Peyer's patch (tissue), 4 donors: Measurements from ENCODE around the gene E2F2. TPM values are rescaled to one million over a fixed set of nuclear protein-coding genes. Genes with fewer than 3 reads are reported as not detected.

Experiments used
- DNase-seq, 3 donors: peaks; one replicate each; pipeline ENCODE4 v3.0.0-alpha.2; 2017 to 2019
- H3K27ac ChIP-seq, 4 donors: fragments of 200-600 bp; sonication (generic); one replicate each; pipeline ENCODE4 v1.5.1; 2016 to 2019
- H3K27me3 ChIP-seq, 2 donors: fragments of 200-600 bp; sonication (generic); one replicate each; pipeline ENCODE4 v1.5.1; 2019
- H3K36me3 ChIP-seq, 3 donors: fragments of 200-600 bp; sonication (generic); one replicate each; pipeline ENCODE4 v1.5.1; 2016 to 2019
- H3K4me1 ChIP-seq, 4 donors: fragments of 200-600 bp; sonication (generic); one replicate each; pipeline ENCODE4 v1.5.1; 2016 to 2019
- H3K4me3 ChIP-seq, 4 donors: fragments of 200-600 bp; sonication (generic); 1 replicate in 3 of 4; 2 replicates in 1 of 4; pipeline ENCODE4 v1.5.1; 2016 to 2019; ENCODE audit warnings: mild to moderate bottlenecking in 1 of 4
- H3K9me3 ChIP-seq, 4 donors: fragments of 200-600 bp; sonication (generic); one replicate each; pipeline ENCODE4 v1.5.1; 2016 to 2019; ENCODE audit warnings: mild to moderate bottlenecking in 1 of 4
- POLR2A ChIP-seq, 2 donors: fragments of 450-650 bp; IDR thresholded peaks; one replicate each; pipeline ENCODE4 v1.5.1; 2017; ENCODE audit warnings: antibody characterized with exemption in 2 of 2, mild to moderate bottlenecking in 2 of 2, moderate library complexity in 2 of 2
- total RNA-seq, 4 donors: library from RNA; depleted of rRNA; stranded (reverse); fragments of >200 nt; gene quantifications; one replicate each; pipeline ENCODE4 v1.1.0, GENCODE V29; 2016
- TF ChIP-seq, protein P1 (sequence below), 6 experiments: fragments of 450-650 bp in 4 of 6; fragments of 200-600 bp in 2 of 6; sonication (generic) in 1 of 6; IDR thresholded peaks; one replicate each; pipeline ENCODE4 v1.5.1; 2017 to 2019; ENCODE audit warnings: antibody characterized with exemption in 6 of 6, mild to moderate bottlenecking in 3 of 6, moderate library complexity in 1 of 6

Gene E2F2
- total RNA-seq, 4 donors from 2014 or later: 6.8 to 16.4 (median 13.6) TPM

GRCh38 chr1:23539698-23540266 is 8.7 kb upstream of the E2F2 start:
- Histone ChIP-seq H3K9me3 (no peaks in the 10 kb centered on the region), H3K27ac (peak overlapping the region in 2 of 4 donors; percentile 1 to 42), H3K27me3 (no peaks in the 10 kb centered on the region), H3K36me3 (no peaks in the 10 kb centered on the region), H3K4me1 (peaks cover 0 to 8% (median 4%) of the 10 kb centered on the region in 4 donors), H3K4me3 (peak overlapping the region in 2 of 4 donors; percentile 11 to 17)
- peak; percentile 90 to 98 (median 92) for DNase-seq
- TF ChIP-seq POLR2A (IDR thresholded peaks at IDR 0.05): peak in 1 of 2 donors; percentile 30
- TF ChIP-seq, protein P1, sequence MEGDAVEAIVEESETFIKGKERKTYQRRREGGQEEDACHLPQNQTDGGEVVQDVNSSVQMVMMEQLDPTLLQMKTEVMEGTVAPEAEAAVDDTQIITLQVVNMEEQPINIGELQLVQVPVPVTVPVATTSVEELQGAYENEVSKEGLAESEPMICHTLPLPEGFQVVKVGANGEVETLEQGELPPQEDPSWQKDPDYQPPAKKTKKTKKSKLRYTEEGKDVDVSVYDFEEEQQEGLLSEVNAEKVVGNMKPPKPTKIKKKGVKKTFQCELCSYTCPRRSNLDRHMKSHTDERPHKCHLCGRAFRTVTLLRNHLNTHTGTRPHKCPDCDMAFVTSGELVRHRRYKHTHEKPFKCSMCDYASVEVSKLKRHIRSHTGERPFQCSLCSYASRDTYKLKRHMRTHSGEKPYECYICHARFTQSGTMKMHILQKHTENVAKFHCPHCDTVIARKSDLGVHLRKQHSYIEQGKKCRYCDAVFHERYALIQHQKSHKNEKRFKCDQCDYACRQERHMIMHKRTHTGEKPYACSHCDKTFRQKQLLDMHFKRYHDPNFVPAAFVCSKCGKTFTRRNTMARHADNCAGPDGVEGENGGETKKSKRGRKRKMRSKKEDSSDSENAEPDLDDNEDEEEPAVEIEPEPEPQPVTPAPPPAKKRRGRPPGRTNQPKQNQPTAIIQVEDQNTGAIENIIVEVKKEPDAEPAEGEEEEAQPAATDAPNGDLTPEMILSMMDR (IDR thresholded peaks at IDR 0.05): peak; percentile 86 to 98 (median 94)

GRCh38 chr1:23537296-23537973 is 6.4 kb upstream of the E2F2 start:
- peak in 1 of 2 donors; percentile 22 for TF ChIP-seq POLR2A (IDR thresholded peaks at IDR 0.05)
- TF ChIP-seq, protein P1 (IDR thresholded peaks at IDR 0.05): no peak
- H3K4me1 ChIP-seq: peaks cover 0 to 27% (median 11%) of the 10 kb centered on the region in 4 donors
- peak in 1 of 3 donors; percentile 75 for DNase-seq

GRCh38 chr1:23533246-23534023 is 2.4 kb upstream of the E2F2 start:
- H3K27ac ChIP-seq: peak overlapping the region; percentile 1 to 77 (median 23)

More at GRCh38 chr1:23537296-23537973, 6.4 kb upstream of the E2F2 start:
- Histone ChIP-seq H3K27me3 (no peaks in the 10 kb centered on the region), H3K4me3 (no peak overlapping the region), H3K27ac (peak overlapping the region in 3 of 4 donors; percentile 20 to 73 (median 51)), H3K36me3 (no peaks in the 10 kb centered on the region), H3K9me3 (no peaks in the 10 kb centered on the region)

GRCh38 chr1:23531562-23532094 is 595 bp upstream of the E2F2 start:
- TF ChIP-seq, protein P1 (IDR thresholded peaks at IDR 0.05): no peak
- peak in 1 of 2 donors; percentile 27 for TF ChIP-seq POLR2A (IDR thresholded peaks at IDR 0.05)
- H3K36me3 ChIP-seq: no peaks in the 10 kb centered on the region
- peaks cover 0 to 74% (median 43%) of the 10 kb centered on the region in 4 donors for H3K4me1 ChIP-seq
- peak overlapping the region in 3 of 4 donors; percentile 24 to 65 (median 44) for H3K4me3 ChIP-seq
- H3K27me3 ChIP-seq: no peaks in the 10 kb centered on the region
- peak overlapping the region in 3 of 4 donors; percentile 10 to 77 (median 43) for H3K27ac ChIP-seq
- DNase-seq: no peak
- no peaks in the 10 kb centered on the region for H3K9me3 ChIP-seq

More at GRCh38 chr1:23533246-23534023, 2.4 kb upstream of the E2F2 start:
- DNase-seq: no peak
- TF ChIP-seq POLR2A (IDR thresholded peaks at IDR 0.05): no peak
- TF ChIP-seq, protein P1 (IDR thresholded peaks at IDR 0.05): no peak
- Histone ChIP-seq H3K36me3 (no peaks in the 10 kb centered on the region), H3K4me1 (peaks cover 0 to 56% (median 29%) of the 10 kb centered on the region in 4 donors), H3K4me3 (no peak overlapping the region), H3K27me3 (no peaks in the 10 kb centered on the region), H3K9me3 (no peaks in the 10 kb centered on the region)

- TF ChIP-seq, protein P1 (IDR thresholded peaks at IDR 0.05): no peak
- TF ChIP-seq POLR2A (IDR thresholded peaks at IDR 0.05): peak in 1 of 2 donors; percentile 4
- no peaks in the 10 kb centered on the region for H3K27me3 ChIP-seq
- no peaks in the 10 kb centered on the region for H3K36me3 ChIP-seq
- H3K4me1 ChIP-seq: peaks cover 3 to 88% (median 56%) of the 10 kb centered on the region in 4 donors
- H3K9me3 ChIP-seq: no peaks in the 10 kb centered on the region
- peak overlapping the region; percentile 45 to 74 (median 61) for H3K4me3 ChIP-seq
- H3K27ac ChIP-seq: peak overlapping the region; percentile 66 to 94 (median 82)
- peak in 1 of 3 donors; percentile 71 for DNase-seq
Measured at GRCh38 chr1:23530087-23530746, 816 bp downstream of the E2F2 start.
